ENCODE measurements around the gene SOX6. TPM values are rescaled to one million over a fixed set of nuclear protein-coding genes. Genes with fewer than 3 reads are reported as not detected.

SOX6 gene
- total and polyA plus RNA-seq, 8 donors: 5.1 to 23.0 (median 18.7) TPM

GRCh38 chr11:16265022-16265421 lies 91.3 kb downstream of the SOX6 start:
- ATAC-seq (no peak), FAIRE-seq (no peak), DNase-seq (no peak)
- WGBS, 2 donors: 81 to 88% methylated on average over 3 of the region's 3 CpGs
- Histone ChIP-seq H3K4me3 (no peak overlapping the region), H3K36me3 (no peaks in the 10 kb centered on the region), H3K27ac (no peak overlapping the region), H3K9me3 (no peaks in the 10 kb centered on the region), H3K27me3 (no peaks in the 10 kb centered on the region), H3K4me1 (peaks cover 0 to 6% (median 4%) of the 10 kb centered on the region in 3 donors)
- TF ChIP-seq CTCF (IDR thresholded peaks at IDR 0.05): no peak
- intact Hi-C loops (cut with DNase I): no loop called here

- intact Hi-C loops (cut with DNase I): no loop called here
- DNase-seq: no peak
- no peaks in the 10 kb centered on the region for H3K9me3 ChIP-seq
- no peak for ATAC-seq
- H3K36me3 ChIP-seq: no peaks in the 10 kb centered on the region
- H3K4me1 ChIP-seq: peaks cover 0 to 6% (median 4%) of the 10 kb centered on the region in 3 donors
- no peak overlapping the region for H3K27ac ChIP-seq
- H3K4me3 ChIP-seq: no peak overlapping the region
- no peak for TF ChIP-seq CTCF (IDR thresholded peaks at IDR 0.05)
- no peaks in the 10 kb centered on the region for H3K27me3 ChIP-seq
- FAIRE-seq: no peak
Observed at GRCh38 chr11:16262645-16262955, 93.7 kb downstream of the SOX6 start.

- Histone ChIP-seq H3K36me3 (no peaks in the 10 kb centered on the region), H3K9me3 (no peaks in the 10 kb centered on the region), H3K27me3 (no peaks in the 10 kb centered on the region), H3K27ac (no peak overlapping the region), H3K4me1 (peaks cover 0 to 6% (median 4%) of the 10 kb centered on the region in 3 donors), H3K4me3 (no peak overlapping the region)
- WGBS, 2 donors: 58 to 64% methylated on average over 3 of the region's 3 CpGs
- no peak for FAIRE-seq
- no peak for DNase-seq
- ATAC-seq: peak in 3 of 4 donors; percentile 22 to 47 (median 32)
- no peak for TF ChIP-seq CTCF (IDR thresholded peaks at IDR 0.05)
- intact Hi-C loops (cut with DNase I): no loop called here
Observed at GRCh38 chr11:16261836-16262644, 94.3 kb downstream of the SOX6 start.

GRCh38 chr11:16252373-16252772 lies 104.0 kb downstream of the SOX6 start:
- Histone ChIP-seq H3K36me3 (no peaks in the 10 kb centered on the region), H3K4me1 (no peaks in the 10 kb centered on the region), H3K27ac (no peak overlapping the region), H3K9me3 (no peaks in the 10 kb centered on the region), H3K4me3 (no peak overlapping the region), H3K27me3 (no peaks in the 10 kb centered on the region)
- DNase-seq: no peak
- intact Hi-C loops (cut with DNase I): no loop called here
- TF ChIP-seq CTCF (IDR thresholded peaks at IDR 0.05): peak in 1 of 4 donors; percentile 8
- WGBS, 2 donors: 58 to 65% methylated on average over 4 of the region's 4 CpGs
- no peak for ATAC-seq
- FAIRE-seq: no peak

GRCh38 chr11:16248248-16248647 lies 108.1 kb downstream of the SOX6 start:
- Histone ChIP-seq H3K27me3 (no peaks in the 10 kb centered on the region), H3K36me3 (no peaks in the 10 kb centered on the region), H3K9me3 (no peaks in the 10 kb centered on the region), H3K4me3 (no peak overlapping the region), H3K27ac (no peak overlapping the region), H3K4me1 (no peaks in the 10 kb centered on the region)
- DNase-seq: no peak
- no peak for FAIRE-seq
- TF ChIP-seq CTCF (IDR thresholded peaks at IDR 0.05): no peak
- intact Hi-C loops (cut with DNase I): no loop called here
- 89 to 93% methylated on average over 2 of the region's 2 CpGs for WGBS, 2 donors
- no peak for ATAC-seq

Data from pancreas (tissue), 10 donors.